NCI-H1105 treated with DMSO at 0.1 percent for 48 hours (cell line): ENCODE results near the gene CDK13.
A peak's percentile ranks its signal among the peaks of the same experiment; 100 is the strongest.
"Not testable (repeated sequence)": the region's sequence is repeated elsewhere in the genome, so short reads cannot be mapped to it uniquely, and the experiment has no call there.

ENCODE experiments used
- DNase-seq: peaks from one replicate; lab custom pipeline; 2025; lab: John Stamatoyannopoulos, UW

Gene CDK13

DNA sequence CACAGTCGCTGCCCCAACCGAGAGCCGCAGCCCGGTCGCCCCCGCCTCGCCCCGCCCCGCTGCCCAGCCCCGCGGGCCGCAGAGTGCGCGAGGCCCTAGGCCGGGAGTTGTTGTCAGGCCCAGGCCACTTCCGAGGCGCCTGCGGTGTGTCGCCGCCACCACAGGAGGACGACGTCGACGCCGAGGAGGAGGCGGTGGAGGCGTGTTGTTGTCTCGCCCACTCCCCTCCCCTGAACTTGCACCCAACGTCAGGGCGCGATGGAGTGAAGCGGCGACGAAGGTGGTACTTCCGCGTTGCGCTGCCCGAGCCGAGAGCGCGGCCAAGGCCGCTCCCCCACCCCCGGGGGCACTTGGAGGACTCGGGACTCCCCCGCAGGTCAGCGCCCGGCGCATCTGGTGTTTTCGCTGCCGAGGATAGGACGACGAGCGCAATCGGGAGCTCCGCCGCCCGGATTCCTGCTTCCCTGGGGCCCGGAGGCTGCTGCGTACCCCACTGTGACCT, at the start of gene CDK13:
Gene CDK13 (plus strand): TSS at position 286 of the 502 bp plus-strand sequence. CDS start 386 bp downstream, outside the sequence.
- DNase-seq: peak; percentile 78

- no peak for DNase-seq
These were observed 46.0 kb upstream of the CDK13 start for GRCh38 chr7:39904077-39904486.

GRCh38 chr7:39908141-39908540, 41.9 kb upstream of the CDK13 start:
- no peak for DNase-seq

DNA sequence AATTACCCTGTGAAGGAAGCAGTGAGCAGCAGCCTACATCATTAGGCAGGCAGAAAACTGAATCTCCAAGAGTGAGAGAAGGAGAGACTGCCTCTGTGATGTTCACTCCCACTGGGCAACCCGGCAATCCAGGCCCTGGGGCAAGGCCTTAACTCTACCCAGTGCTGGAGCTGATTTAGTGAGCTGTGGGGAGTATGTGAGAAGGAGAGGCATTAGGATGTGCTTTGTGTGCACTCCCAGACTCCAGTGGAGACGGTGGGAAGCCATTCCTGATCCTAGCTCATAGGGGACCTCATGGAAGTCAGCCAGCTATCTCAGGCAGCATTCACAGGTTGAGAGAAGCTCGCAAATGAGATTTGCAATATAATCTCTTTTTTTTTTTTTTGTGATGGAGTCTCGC, 41.1 kb upstream of the CDK13 start:
- DNase-seq: no peak

DNA sequence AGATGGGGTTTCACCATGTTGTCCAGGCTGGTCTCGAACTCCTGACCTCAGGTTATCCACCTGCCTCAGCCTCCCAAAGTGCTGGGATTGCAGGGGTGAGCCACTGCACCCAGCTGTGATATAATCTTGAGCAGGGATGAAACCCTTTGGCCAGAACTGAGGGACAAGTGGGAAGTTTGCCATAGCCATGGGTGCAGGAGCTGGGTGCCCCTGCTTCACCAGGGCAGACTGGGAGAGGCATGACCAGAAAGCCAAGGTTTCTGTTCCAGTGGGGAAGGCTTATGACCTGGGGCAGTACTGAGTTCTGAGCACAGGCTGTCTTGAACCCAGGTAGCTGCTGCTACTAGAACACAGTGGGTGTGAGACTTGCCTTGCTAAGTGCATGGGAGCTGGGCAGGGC, 40.5 kb upstream of the CDK13 start:
- DNase-seq: no peak

- DNase-seq: no peak
These were observed 39.8 kb upstream of the CDK13 start for GRCh38 chr7:39910108-39910869.

GRCh38 chr7:39911167-39911566, 38.9 kb upstream of the CDK13 start:
- no peak for DNase-seq

DNA sequence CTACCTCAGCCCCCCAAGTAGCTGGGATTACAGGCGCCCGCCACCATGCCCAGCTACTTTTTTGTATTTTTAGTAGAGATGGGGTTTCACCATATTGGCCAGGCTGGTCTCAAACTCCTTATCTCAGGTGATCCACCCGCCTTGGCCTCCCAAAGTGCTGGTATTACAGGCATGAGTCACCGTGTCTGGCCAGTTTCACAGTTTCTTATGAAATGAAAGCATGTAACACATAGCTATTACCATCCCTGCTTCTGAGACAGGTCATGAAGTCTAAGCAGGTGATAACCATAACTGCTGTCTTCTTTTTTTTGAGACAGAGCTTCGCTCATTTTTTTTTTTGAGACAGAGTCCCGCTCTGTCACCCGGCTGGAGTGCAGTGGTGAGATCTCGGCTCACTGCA, 34.2 kb upstream of the CDK13 start:
- not testable (repeated sequence) for DNase-seq

GRCh38 chr7:39919646-39920045, 30.4 kb upstream of the CDK13 start:
- no peak for DNase-seq

- DNase-seq: no peak
These were observed 28.4 kb upstream of the CDK13 start for GRCh38 chr7:39921506-39922175.

DNA sequence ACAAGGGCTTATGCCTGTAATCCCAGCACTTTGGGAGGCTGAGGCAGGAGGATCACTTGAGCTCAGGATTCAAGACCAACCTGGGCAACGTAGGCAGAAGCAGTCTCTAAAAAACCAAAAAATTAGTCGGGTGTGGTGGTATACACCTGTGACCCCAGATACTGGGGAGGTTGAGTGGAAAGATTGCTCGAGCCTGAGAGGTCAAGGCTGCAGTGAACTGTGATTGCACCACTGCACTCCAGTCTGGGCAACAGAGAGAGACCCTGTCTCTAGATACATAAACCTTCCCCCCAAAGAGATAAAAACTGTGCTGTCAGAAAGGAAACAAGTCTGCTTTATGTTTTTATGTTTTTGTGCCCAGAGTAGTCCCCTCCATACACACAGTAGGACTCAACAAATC, 27.5 kb upstream of the CDK13 start:
- DNase-seq: no peak

DNA sequence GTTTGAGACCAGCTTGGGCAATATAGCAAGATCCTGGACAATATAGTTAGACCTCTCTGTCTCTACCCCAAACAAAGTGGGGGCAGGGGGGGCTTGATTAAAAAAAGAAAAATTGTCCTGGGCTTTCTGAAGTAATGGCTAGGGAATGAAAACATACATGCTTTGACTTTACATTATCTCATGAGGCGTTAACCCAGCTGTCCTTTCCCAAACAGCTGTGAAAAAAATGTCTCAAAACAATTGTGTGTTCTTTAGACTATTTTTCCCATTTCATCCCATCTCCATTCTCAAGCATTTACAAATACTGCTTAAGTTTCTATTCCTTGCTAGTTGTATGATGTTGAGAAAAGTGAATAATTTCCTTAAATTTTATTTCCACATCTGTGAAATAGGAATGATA, 27.0 kb upstream of the CDK13 start:
- no peak for DNase-seq

- DNase-seq: no peak
These were observed 25.9 kb upstream of the CDK13 start for GRCh38 chr7:39924122-39924521.

DNA sequence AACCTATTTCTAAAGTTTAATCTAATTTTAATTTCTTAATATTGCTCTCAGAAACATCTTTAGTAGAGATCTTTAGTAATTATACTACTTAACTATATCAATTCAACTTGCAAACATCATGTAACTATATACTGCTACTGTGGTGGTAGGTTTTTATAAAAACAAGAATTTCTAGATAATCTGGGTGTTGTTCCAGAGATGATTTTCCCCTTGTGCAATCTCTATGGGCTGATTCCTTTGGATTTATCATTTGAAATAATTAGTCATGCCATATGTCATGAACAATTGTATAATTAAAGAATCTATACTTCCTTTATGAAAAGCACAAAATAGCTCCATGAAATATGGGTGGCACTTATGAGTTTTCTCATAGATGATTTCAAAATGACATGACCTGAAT, 23.9 kb upstream of the CDK13 start:
- no peak for DNase-seq

DNA sequence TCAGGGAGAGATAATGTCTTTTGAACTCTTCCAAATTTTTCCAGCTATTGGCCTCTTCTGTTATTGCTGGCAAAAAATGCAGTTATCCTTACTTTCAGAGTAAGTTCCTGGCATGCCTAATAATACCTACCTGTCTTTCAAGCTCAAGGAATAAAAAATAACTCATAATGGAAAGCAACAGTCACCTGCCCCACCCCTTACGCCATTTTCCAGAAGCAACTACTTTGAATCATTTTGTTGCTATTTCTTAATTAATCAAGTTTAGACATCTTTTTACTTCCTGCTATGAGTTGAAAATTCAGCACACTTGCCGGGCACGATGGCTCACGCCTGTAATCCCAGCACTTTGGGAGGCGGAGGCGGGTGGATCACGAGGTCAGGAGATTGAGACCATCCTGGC, 23.0 kb upstream of the CDK13 start:
- no peak for DNase-seq

GRCh38 chr7:39934132-39934531, 15.9 kb upstream of the CDK13 start:
- no peak for DNase-seq

- no peak for DNase-seq
These were observed 13.3 kb upstream of the CDK13 start for GRCh38 chr7:39936761-39937160.

GRCh38 chr7:39937366-39938153, 12.5 kb upstream of the CDK13 start:
- DNase-seq: no peak

GRCh38 chr7:39942883-39943282, 7.2 kb upstream of the CDK13 start:
- DNase-seq: no peak

GRCh38 chr7:39946693-39947092, 3.4 kb upstream of the CDK13 start:
- no peak for DNase-seq

- DNase-seq: peak; percentile 45
These were observed 1.6 kb upstream of the CDK13 start for GRCh38 chr7:39948375-39948955.
